Lower lobe of right lung (tissue), 2 donors: ENCODE measurements around the gene WDR1. TPM values are rescaled to one million over a fixed set of nuclear protein-coding genes. Genes with fewer than 3 reads are reported as not detected.
A peak's percentile ranks its signal among the peaks of the same experiment; 100 is the strongest.

Experiments
- ATAC-seq, 2 donors: fragments of 200-7000 bp; cut with Tn5 transposase; one replicate each; pipeline ENCODE4 v1.9.1; 2020 to 2022; ENCODE audit warnings: mild to moderate bottlenecking in 2 of 2, moderate library complexity in 2 of 2
- DNase-seq: peaks from one replicate; pipeline ENCODE4 v3.0.0-alpha.2; 2020
- H3K27ac ChIP-seq: fragments of 200-600 bp; one replicate; pipeline ENCODE4 v1.8.0; 2022
- H3K27me3 ChIP-seq: fragments of 200-600 bp; one replicate; pipeline ENCODE4 v1.8.0; 2022; ENCODE audit warnings: low read depth
- H3K36me3 ChIP-seq: fragments of 200-600 bp; one replicate; pipeline ENCODE4 v1.8.0; 2022; ENCODE audit warnings: mild to moderate bottlenecking
- H3K4me1 ChIP-seq: fragments of 200-600 bp; one replicate; pipeline ENCODE4 v1.8.0; 2022
- H3K4me3 ChIP-seq: fragments of 200-600 bp; one replicate; pipeline ENCODE4 v1.8.0; 2022; ENCODE audit warnings: mild to moderate bottlenecking
- H3K9me3 ChIP-seq: fragments of 200-600 bp; one replicate; pipeline ENCODE4 v1.8.0; 2022
- CTCF ChIP-seq: fragments of 200-600 bp; IDR thresholded peaks from one replicate; pipeline ENCODE4 v1.8.0; 2022; ENCODE audit warnings: antibody characterized with exemption, mild to moderate bottlenecking
- intact Hi-C: fragments of 100-400 bp; cut with DNase I; formaldehyde crosslinking; loops from one replicate; pipeline ENCODE4 v1.11.0; 2022
- total RNA-seq: library from RNA; stranded (reverse); fragmentation: NEBNext Ultra II Directional; extraction: Animal tissue kit (Norgen Biotek cat#: 25700); gene quantifications from one replicate; pipeline ENCODE4 v1.2.1, GENCODE V29; 2021
- donor health status: DM: no; HTN: yes; CAD: no; lungs with severe emphysema.

WDR1 gene
- total RNA-seq, 1 donor from 2014 or later, result 233 TPM

GRCh38 chr4:10034136-10034535 is 82.5 kb downstream of the WDR1 start:
- Histone ChIP-seq H3K36me3 (no peaks in the 10 kb centered on the region), H3K27me3 (no peaks in the 10 kb centered on the region), H3K27ac (no peak overlapping the region), H3K9me3 (no peaks in the 10 kb centered on the region), H3K4me1 (peaks cover 30% of the 10 kb centered on the region), H3K4me3 (no peak overlapping the region)
- DNase-seq (no peak), ATAC-seq (no peak)
- intact Hi-C loops, result no loop called here
- no peak for TF ChIP-seq CTCF

- ATAC-seq (peak; percentile 52 to 65), DNase-seq (no peak)
- no peaks in the 10 kb centered on the region for H3K36me3 ChIP-seq
- peak overlapping the region; percentile 54 for H3K27ac ChIP-seq
- TF ChIP-seq CTCF, result no peak
- H3K4me1 ChIP-seq, result peaks cover 30% of the 10 kb centered on the region
- intact Hi-C loops, result no loop called here
- no peaks in the 10 kb centered on the region for H3K27me3 ChIP-seq
- H3K9me3 ChIP-seq, result no peaks in the 10 kb centered on the region
- H3K4me3 ChIP-seq, result no peak overlapping the region
Observed at GRCh38 chr4:10033191-10033881, 83.3 kb downstream of the WDR1 start.

GRCh38 chr4:10032625-10033024 is 84.0 kb downstream of the WDR1 start:
- Histone ChIP-seq H3K36me3 (no peaks in the 10 kb centered on the region), H3K27ac (peak overlapping the region; percentile 54), H3K4me3 (no peak overlapping the region), H3K4me1 (peaks cover 30% of the 10 kb centered on the region), H3K27me3 (no peaks in the 10 kb centered on the region), H3K9me3 (no peaks in the 10 kb centered on the region)
- no peak for TF ChIP-seq CTCF
- intact Hi-C loops, result no loop called here
- ATAC-seq (peak; percentile 63 to 76), DNase-seq (no peak)

- no peak for ATAC-seq
- TF ChIP-seq CTCF, result no peak
- H3K4me3 ChIP-seq, result no peak overlapping the region
- peaks cover 30% of the 10 kb centered on the region for H3K4me1 ChIP-seq
- no peaks in the 10 kb centered on the region for H3K36me3 ChIP-seq
- no peaks in the 10 kb centered on the region for H3K9me3 ChIP-seq
- H3K27me3 ChIP-seq, result no peaks in the 10 kb centered on the region
- H3K27ac ChIP-seq, result no peak overlapping the region
- DNase-seq, result no peak
- intact Hi-C loops, result no loop called here
Observed at GRCh38 chr4:10031668-10032590, 84.7 kb downstream of the WDR1 start.

- intact Hi-C loops, result no loop called here
- no peak for TF ChIP-seq CTCF
- H3K27ac ChIP-seq, result no peak overlapping the region
Observed at GRCh38 chr4:10030972-10031667, 85.5 kb downstream of the WDR1 start.

More at GRCh38 chr4:10030972-10031667, 85.5 kb downstream of the WDR1 start:
- peaks cover 30% of the 10 kb centered on the region for H3K4me1 ChIP-seq
- H3K9me3 ChIP-seq, result no peaks in the 10 kb centered on the region
- no peaks in the 10 kb centered on the region for H3K27me3 ChIP-seq
- no peak for ATAC-seq
- no peak for DNase-seq
- no peaks in the 10 kb centered on the region for H3K36me3 ChIP-seq
- H3K4me3 ChIP-seq, result no peak overlapping the region
